ENCODE measurements around the gene RAB11FIP3.

DNA sequence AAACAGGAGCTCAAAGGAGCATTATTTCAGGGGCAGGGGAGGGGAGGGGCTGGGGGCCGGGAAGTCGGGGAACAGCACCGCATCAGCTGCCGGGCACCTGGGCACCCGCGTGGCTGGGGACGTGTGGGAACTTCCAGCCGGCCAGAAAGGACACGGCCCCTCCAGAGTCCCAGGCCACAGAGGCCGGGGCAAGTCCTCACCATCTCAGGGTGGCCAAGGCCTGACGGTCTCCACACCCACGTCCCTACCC lies 44.8 kb upstream of the RAB11FIP3 start:
- no peak for TF ChIP-seq POLR2A (IDR thresholded peaks at IDR 0.05)
- TF ChIP-seq, protein P1, sequence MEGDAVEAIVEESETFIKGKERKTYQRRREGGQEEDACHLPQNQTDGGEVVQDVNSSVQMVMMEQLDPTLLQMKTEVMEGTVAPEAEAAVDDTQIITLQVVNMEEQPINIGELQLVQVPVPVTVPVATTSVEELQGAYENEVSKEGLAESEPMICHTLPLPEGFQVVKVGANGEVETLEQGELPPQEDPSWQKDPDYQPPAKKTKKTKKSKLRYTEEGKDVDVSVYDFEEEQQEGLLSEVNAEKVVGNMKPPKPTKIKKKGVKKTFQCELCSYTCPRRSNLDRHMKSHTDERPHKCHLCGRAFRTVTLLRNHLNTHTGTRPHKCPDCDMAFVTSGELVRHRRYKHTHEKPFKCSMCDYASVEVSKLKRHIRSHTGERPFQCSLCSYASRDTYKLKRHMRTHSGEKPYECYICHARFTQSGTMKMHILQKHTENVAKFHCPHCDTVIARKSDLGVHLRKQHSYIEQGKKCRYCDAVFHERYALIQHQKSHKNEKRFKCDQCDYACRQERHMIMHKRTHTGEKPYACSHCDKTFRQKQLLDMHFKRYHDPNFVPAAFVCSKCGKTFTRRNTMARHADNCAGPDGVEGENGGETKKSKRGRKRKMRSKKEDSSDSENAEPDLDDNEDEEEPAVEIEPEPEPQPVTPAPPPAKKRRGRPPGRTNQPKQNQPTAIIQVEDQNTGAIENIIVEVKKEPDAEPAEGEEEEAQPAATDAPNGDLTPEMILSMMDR (IDR thresholded peaks at IDR 0.05) = no peak

Measured in heart left ventricle (tissue), 13 donors.